ENCODE measurements around the gene SLIT1.
A peak's percentile ranks its signal among the peaks of the same experiment; 100 is the strongest.

SLIT1 gene

GRCh38 chr10:97215619-97216260 is 30.0 kb upstream of the SLIT1 start:
- H3K4me3 ChIP-seq (ENCODE audit: low read depth, low read length), result no peak overlapping the region
- TF ChIP-seq CTCF (IDR thresholded peaks at IDR 0.05; ENCODE audit: insufficient read depth, low read depth, low read length, missing control alignments), result no peak
- no peak for DNase-seq (ENCODE audit: low read depth)

GRCh38 chr10:97213431-97213830 is 27.7 kb upstream of the SLIT1 start:
- no peak for TF ChIP-seq CTCF (IDR thresholded peaks at IDR 0.05; ENCODE audit: insufficient read depth, low read depth, low read length, missing control alignments)
- no peak overlapping the region for H3K4me3 ChIP-seq (ENCODE audit: low read depth, low read length)
- no peak for DNase-seq (ENCODE audit: low read depth)

DNA sequence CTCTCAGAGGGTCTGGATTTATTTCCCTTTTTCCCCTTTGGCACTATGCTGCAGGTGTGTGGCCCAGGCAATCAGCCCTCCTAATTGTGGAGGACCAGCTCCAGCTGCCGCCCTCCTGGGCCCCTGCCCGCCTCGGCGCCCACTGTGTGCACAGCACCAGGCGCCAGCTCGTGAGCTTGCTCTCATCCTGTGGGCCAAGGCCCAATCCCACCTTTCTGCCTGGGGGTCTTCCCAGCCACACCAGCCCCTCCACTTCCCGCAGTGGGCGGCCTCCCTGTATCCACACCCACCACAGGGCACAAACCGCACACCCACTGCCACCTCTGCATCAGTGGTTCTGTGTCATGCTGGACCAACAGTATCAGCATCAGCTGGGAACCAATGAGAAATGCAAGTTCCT is 25.5 kb upstream of the SLIT1 start:
- no peak for TF ChIP-seq CTCF (IDR thresholded peaks at IDR 0.05; ENCODE audit: insufficient read depth, low read depth, low read length, missing control alignments)
- no peak for DNase-seq (ENCODE audit: low read depth)
- H3K4me3 ChIP-seq (ENCODE audit: low read depth, low read length), result no peak overlapping the region

DNA sequence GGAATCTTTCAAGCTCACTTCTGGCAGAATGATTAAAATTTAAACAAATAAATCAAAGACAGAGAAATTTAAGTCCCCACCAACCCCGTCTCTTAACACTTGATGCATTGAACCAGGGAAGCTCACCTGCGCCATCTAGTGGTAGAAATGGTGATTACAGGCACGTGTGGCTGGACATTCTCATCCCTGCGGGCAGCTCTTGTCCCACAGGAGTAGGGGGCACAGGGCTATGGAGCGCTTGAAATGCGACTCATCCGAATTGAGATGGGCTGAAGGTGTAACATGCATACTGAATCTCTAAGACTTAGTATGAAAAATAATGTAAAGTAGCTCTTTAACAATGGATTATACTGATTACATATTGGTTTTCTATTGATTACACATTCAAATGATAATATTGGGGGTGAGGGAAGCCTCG is 24.8 kb upstream of the SLIT1 start:
- H3K4me3 ChIP-seq (ENCODE audit: low read depth, low read length), result no peak overlapping the region
- peak; percentile 79 for DNase-seq (ENCODE audit: low read depth)
- TF ChIP-seq CTCF (IDR thresholded peaks at IDR 0.05; ENCODE audit: insufficient read depth, low read depth, low read length, missing control alignments), result peak; percentile 94

DNA sequence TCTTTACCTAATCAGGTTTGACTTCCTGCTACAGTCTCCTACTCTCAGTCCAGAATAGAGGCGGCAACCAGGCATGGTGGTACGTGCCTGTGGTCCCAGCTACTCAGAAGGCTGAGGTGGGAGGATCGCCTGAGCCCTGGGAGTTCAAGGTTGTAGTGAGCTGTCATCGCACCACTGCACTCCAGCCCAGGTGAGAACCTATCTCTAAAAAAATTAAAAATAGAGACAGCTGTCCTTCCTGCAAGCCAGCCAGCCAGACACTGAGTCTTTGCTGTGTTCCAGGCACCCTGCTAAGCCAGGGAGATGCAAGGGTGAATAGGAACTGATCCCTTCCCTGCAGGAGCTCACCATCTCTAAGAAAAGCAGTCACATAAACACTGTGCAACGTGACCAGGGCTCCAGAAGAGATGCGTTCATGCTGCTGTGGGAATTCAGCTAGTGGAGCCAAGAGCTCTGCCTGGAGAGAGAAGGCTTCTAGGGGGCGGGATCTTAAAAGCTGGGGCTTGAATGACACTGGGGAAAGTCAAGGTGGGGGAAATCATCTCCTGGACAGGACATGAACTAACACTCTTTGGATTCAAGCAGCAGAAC is 22.1 kb upstream of the SLIT1 start:
- TF ChIP-seq CTCF (IDR thresholded peaks at IDR 0.05; ENCODE audit: insufficient read depth, low read depth, low read length, missing control alignments), result no peak

GRCh38 chr10:97207131-97207530 is 21.4 kb upstream of the SLIT1 start:
- no peak for TF ChIP-seq CTCF (IDR thresholded peaks at IDR 0.05; ENCODE audit: insufficient read depth, low read depth, low read length, missing control alignments)
- H3K4me3 ChIP-seq (ENCODE audit: low read depth, low read length), result no peak overlapping the region
- no peak for DNase-seq (ENCODE audit: low read depth)

More for the DNA sequence above, 22.1 kb upstream of the SLIT1 start:
- no peak for DNase-seq (ENCODE audit: low read depth)
- no peak overlapping the region for H3K4me3 ChIP-seq (ENCODE audit: low read depth, low read length)

Measured in GM12865 (cell line).